GM06990 (cell line): ENCODE measurements around the gene TBRG4.

ENCODE experiments used
- DNase-seq: peaks from one replicate; pipeline ENCODE4 v3.0.0-alpha.2; 2011; ENCODE audit not compliant: insufficient read length; ENCODE audit errors: extremely low read depth
- H3K27me3 ChIP-seq: replicated peaks from 2 replicates; pipeline ENCODE4 v1.6.0; 2011; ENCODE audit warnings: low read length; ENCODE audit not compliant: control insufficient read depth, insufficient read depth
- H3K36me3 ChIP-seq: 2 replicates; pipeline ENCODE4 v1.5.1; 2011; ENCODE audit warnings: low read length; ENCODE audit not compliant: control insufficient read depth, insufficient read depth
- H3K4me3 ChIP-seq: replicated peaks from 2 replicates; pipeline ENCODE4 v1.5.1; 2011; ENCODE audit warnings: low read depth, mild to moderate bottlenecking, control low read depth, low read length
- TF ChIP-seq, protein P1 (sequence below): IDR thresholded peaks from 2 replicates; pipeline ENCODE4 v1.5.1; 2011; ENCODE audit warnings: low read length, control low read depth, mild to moderate bottlenecking, inconsistent platforms; ENCODE audit not compliant: insufficient read depth, poor library complexity, severe bottlenecking

The TBRG4 gene

GRCh38 chr7:45080265-45080957, 31.1 kb downstream of the TBRG4 start:
- peaks cover 16% of the 10 kb centered on the region for H3K36me3 ChIP-seq
- TF ChIP-seq, protein P1, sequence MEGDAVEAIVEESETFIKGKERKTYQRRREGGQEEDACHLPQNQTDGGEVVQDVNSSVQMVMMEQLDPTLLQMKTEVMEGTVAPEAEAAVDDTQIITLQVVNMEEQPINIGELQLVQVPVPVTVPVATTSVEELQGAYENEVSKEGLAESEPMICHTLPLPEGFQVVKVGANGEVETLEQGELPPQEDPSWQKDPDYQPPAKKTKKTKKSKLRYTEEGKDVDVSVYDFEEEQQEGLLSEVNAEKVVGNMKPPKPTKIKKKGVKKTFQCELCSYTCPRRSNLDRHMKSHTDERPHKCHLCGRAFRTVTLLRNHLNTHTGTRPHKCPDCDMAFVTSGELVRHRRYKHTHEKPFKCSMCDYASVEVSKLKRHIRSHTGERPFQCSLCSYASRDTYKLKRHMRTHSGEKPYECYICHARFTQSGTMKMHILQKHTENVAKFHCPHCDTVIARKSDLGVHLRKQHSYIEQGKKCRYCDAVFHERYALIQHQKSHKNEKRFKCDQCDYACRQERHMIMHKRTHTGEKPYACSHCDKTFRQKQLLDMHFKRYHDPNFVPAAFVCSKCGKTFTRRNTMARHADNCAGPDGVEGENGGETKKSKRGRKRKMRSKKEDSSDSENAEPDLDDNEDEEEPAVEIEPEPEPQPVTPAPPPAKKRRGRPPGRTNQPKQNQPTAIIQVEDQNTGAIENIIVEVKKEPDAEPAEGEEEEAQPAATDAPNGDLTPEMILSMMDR = no peak
- no peak for DNase-seq

DNA sequence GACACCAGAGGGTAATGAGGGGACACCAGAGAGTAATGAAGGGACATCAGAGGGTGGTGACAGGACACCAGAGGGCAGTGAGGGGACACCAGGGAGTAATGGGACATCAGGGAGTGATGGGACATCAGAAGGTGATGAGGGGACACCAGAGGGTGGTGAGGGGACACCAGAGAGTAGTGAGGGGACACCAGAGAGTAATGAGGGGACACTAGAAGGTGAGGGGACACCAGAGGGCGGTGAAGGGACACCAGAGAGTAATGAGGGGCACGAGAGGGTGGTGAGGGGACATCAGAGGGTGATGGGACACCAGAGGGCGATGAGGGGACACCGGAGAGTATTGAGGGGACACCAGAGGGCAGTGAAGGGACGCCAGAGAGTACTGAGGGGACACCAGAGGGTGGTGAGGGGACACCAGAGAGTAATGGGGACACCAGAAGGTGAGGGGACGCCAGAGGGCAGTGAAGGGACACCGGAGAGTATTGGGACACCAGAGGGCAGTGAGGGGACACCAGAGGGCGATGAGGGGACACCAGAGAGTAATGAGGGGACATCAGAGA, 33.3 kb downstream of the TBRG4 start:
- TF ChIP-seq, protein P1 = peak; percentile 2
- Histone ChIP-seq H3K27me3 (no peaks in the 10 kb centered on the region), H3K36me3 (peaks cover 35% of the 10 kb centered on the region), H3K4me3 (no peak overlapping the region)
- no peak for DNase-seq

More at GRCh38 chr7:45080265-45080957, 31.1 kb downstream of the TBRG4 start:
- H3K27me3 ChIP-seq = no peaks in the 10 kb centered on the region
- H3K4me3 ChIP-seq = no peak overlapping the region

DNA sequence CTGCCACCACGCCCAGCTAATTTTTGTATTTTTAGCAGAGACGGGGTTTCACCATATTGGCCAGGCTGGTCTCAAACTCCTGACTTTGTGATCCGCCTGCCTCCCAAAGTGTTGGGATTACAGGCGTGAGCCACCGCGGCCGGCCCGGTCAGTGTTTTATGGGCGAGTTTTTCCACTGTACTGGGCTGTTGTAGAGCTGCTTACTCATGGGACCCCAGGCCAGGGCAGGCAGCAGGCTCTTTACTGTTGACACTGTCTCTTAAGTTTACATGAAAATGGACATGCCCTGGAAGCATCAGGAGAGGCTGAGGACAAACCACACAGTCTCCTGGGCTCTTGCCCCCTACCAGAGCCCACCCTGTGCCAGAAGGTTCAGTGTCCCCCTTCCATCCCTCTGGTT, 33.9 kb downstream of the TBRG4 start:
- H3K36me3 ChIP-seq = peaks cover 40% of the 10 kb centered on the region
- TF ChIP-seq, protein P1 = no peak
- H3K27me3 ChIP-seq = no peaks in the 10 kb centered on the region
- no peak for DNase-seq
- H3K4me3 ChIP-seq = no peak overlapping the region

- no peak for DNase-seq
- Histone ChIP-seq H3K36me3 (peaks cover 44% of the 10 kb centered on the region), H3K27me3 (no peaks in the 10 kb centered on the region), H3K4me3 (no peak overlapping the region)
- TF ChIP-seq, protein P1 = no peak
Observed at GRCh38 chr7:45076946-45077345, 34.6 kb downstream of the TBRG4 start.

DNA sequence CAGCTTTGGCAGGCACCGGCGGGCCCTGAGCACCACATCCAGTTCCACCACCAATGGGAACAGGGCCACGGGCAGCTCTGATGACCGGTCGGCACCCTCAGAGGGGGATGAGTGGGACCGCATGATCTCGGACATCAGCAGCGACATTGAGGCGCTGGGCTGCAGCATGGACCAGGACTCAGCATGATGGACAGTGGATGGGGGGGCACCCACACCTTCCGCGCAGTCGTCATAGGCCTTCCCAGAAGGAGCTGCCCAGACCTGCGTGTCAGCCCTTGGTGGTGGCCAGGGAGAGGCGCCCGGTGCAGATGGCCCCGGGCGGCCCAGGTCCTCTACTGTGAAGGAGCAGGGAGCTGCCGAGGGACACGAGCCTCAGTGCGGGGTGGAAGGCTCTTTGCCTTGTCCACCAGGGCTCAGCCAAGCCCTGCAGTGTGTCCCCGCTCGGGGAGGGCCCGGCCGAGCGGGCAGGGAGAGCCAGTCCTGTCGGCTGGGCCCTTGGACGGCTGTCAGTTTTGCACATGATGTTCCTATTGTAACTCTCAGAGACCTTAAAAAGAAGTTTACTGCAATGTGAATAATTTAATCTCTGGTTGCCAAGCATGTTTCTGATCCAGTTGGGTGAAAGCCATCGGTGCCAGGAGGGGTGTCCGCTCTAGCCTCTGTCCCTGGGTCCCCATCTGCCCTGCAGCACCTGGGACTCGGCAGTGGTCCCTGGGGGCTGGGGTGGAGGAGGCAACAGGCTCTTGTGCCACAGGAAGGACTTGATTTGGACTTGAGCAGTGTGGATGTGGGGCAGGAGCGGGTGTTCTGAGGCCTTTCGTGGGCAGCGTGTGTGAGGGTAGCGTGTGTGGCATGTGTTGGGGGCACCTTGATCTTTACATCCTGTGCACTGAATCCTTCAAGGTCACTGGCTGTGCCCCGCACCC, 35.4 kb downstream of the TBRG4 start:
- H3K36me3 ChIP-seq = peaks cover 44% of the 10 kb centered on the region
- TF ChIP-seq, protein P1 = no peak
- H3K27me3 ChIP-seq = no peaks in the 10 kb centered on the region
- DNase-seq = no peak
- no peak overlapping the region for H3K4me3 ChIP-seq
